K562 (cell line): ENCODE data around the gene CELF6. TPM values are rescaled to one million over a fixed set of nuclear protein-coding genes. Genes with fewer than 3 reads are reported as not detected.

Experiments
- BHLHE40 ChIP-seq: IDR thresholded peaks from 2 replicates; pipeline ENCODE4 v1.6.1; 2011; ENCODE audit warnings: low read length, improper control_type of control experiment
- GTF2A2 ChIP-seq: IDR thresholded peaks from 2 replicates; pipeline ENCODE4 v1.6.1; 2016; ENCODE audit warnings: mild to moderate bottlenecking, missing genetic modification characterization, missing compliant biosample characterization
- KDM2B ChIP-seq: fragments of 250-450 bp; sonication (Bioruptor Pico); IDR thresholded peaks from 2 replicates; pipeline ENCODE4 v1.8.0; 2021; ENCODE audit warnings: mild to moderate bottlenecking, moderate library complexity
- LCOR ChIP-seq: sonication (generic); formaldehyde crosslinking; IDR thresholded peaks from 2 replicates; pipeline ENCODE4 v1.8.0; 2022; ENCODE audit warnings: mild to moderate bottlenecking, missing genetic modification reagents
- MBD2 ChIP-seq: sonication (generic); IDR thresholded peaks from 2 replicates; pipeline ENCODE4 v1.6.1; 2016; ENCODE audit warnings: low read depth, borderline replicate concordance
- MCM3 ChIP-seq: fragments of 450-650 bp; IDR thresholded peaks from 2 replicates; pipeline ENCODE4 v1.6.1; 2016
- NCOA2 ChIP-seq, 2 experiments: fragments of 450-650 bp; IDR thresholded peaks; 2 replicates each; pipeline ENCODE4 v1.6.1; 2018; ENCODE audit warnings: mild to moderate bottlenecking in 2 of 2, moderate library complexity in 1 of 2; ENCODE audit not compliant: partially characterized antibody in 2 of 2
- NFYB ChIP-seq: IDR thresholded peaks from 2 replicates; pipeline ENCODE4 v1.6.1; 2011; ENCODE audit warnings: mild to moderate bottlenecking, moderate library complexity; ENCODE audit not compliant: insufficient read length; ENCODE audit errors: extremely low read depth
- PHB ChIP-seq: fragments of 250-450 bp; sonication (Bioruptor Pico); IDR thresholded peaks from 2 replicates; pipeline ENCODE4 v1.5.0; 2021
- POLR2H ChIP-seq: IDR thresholded peaks from 2 replicates; pipeline ENCODE4 v1.6.1; 2016; ENCODE audit warnings: missing genetic modification characterization, low read depth, mild to moderate bottlenecking, control low read depth, missing compliant biosample characterization, moderate library complexity
- RBM25 ChIP-seq: fragments of 200-400 bp; formaldehyde crosslinking; IDR thresholded peaks from 2 replicates; pipeline ENCODE4 v1.6.1; 2018; ENCODE audit warnings: low read length, low read depth, moderate library complexity; ENCODE audit not compliant: severe bottlenecking
- SAFB2 ChIP-seq: fragments of 200-400 bp; formaldehyde crosslinking; IDR thresholded peaks from 2 replicates; pipeline ENCODE4 v1.6.1; 2018; ENCODE audit warnings: borderline replicate concordance, low read length, low read depth, moderate library complexity; ENCODE audit not compliant: severe bottlenecking
- SMC3 ChIP-seq: conservative IDR thresholded peaks from 2 replicates; pipeline ENCODE4 v1.6.1; 2011; ENCODE audit warnings: low read depth, low read length, improper control_type of control experiment; ENCODE audit not compliant: insufficient read depth
- TAF1 ChIP-seq: IDR thresholded peaks from 2 replicates; pipeline ENCODE4 v1.6.1; 2011; ENCODE audit warnings: mild to moderate bottlenecking, low read length, moderate library complexity; ENCODE audit not compliant: insufficient read depth, control insufficient read depth, severe bottlenecking; ENCODE audit errors: extremely low read depth
- ZBTB1 ChIP-seq: sonication (generic); formaldehyde crosslinking; IDR thresholded peaks from 2 replicates; pipeline ENCODE4 v1.8.1; 2023; ENCODE audit warnings: missing genetic modification reagents, low read depth, mild to moderate bottlenecking, borderline replicate concordance
- ZC3H4 ChIP-seq: sonication (generic); formaldehyde crosslinking; IDR thresholded peaks from 2 replicates; pipeline ENCODE4 v1.9.0; 2021; ENCODE audit warnings: missing genetic modification reagents, borderline replicate concordance
- ZFP36 ChIP-seq: fragments of 150-350 bp; IDR thresholded peaks from 2 replicates; pipeline ENCODE4 v1.6.1; 2018; ENCODE audit warnings: low read length, low read depth; ENCODE audit not compliant: partially characterized antibody
- ZFPM2 ChIP-seq: fragments of 250-450 bp; sonication (Bioruptor Pico); IDR thresholded peaks from 2 replicates; pipeline ENCODE4 v1.5.1; 2022; ENCODE audit warnings: mild to moderate bottlenecking
- ZNF3 ChIP-seq: fragments of 250-450 bp; sonication (Bioruptor Pico); IDR thresholded peaks from 2 replicates; pipeline ENCODE4 v1.5.0; 2021; ENCODE audit warnings: mild to moderate bottlenecking, moderate library complexity
- ZNF384 ChIP-seq: IDR thresholded peaks from 2 replicates; pipeline ENCODE4 v1.6.1; 2012; ENCODE audit warnings: low read depth, low read length, improper control_type of control experiment
- polyA plus RNA-seq, 8 experiments: library from polyadenylated mRNA; depleted of rRNA in 4 of 8; stranded (reverse) in 5 of 8; unstranded in 3 of 8; fragments of >200 nt; fragmentation: Nextera tagmentation in 2 of 8; fragmentation: Illumina TruSeq in 1 of 8; extraction: Ambion mirVana in 2 of 8; extraction: Trizol in 1 of 8; gene quantifications; 2 replicates each; pipeline versions ENCODE4 v1.2.1 to v1.2.3, GENCODE V29; 2011 to 2014; ENCODE audit warnings: inconsistent platforms in 1 of 8, missing spikeins in 1 of 8
- total RNA-seq, 7 experiments: library from RNA; depleted of rRNA in 6 of 7; stranded (reverse); fragments of >200 nt in 6 of 7; fragmentation: Illumina TruSeq in 2 of 7; extraction: Trizol in 2 of 7; gene quantifications; 2 replicates each; pipeline versions ENCODE4 v1.2.1 to v1.2.3, GENCODE V29; 2011 to 2021; ENCODE audit warnings: low replicate concordance in 1 of 7
- TF ChIP-seq, protein P1 (sequence below): fragments of 250-450 bp; sonication (Bioruptor Pico); IDR thresholded peaks from 2 replicates; pipeline ENCODE4 v1.8.0; 2022; ENCODE audit warnings: inconsistent platforms, mild to moderate bottlenecking, moderate library complexity, borderline replicate concordance
- TF ChIP-seq, protein P2 (sequence below): fragments of 250-450 bp; sonication (Bioruptor Pico); IDR thresholded peaks from 2 replicates; pipeline ENCODE4 v1.5.0; 2022; ENCODE audit warnings: mild to moderate bottlenecking

Gene CELF6
- total and polyA plus RNA-seq, 9 of the 15 experiments (the other 6 are each of a cell fraction or from before 2014, with no cell fraction given): 0.01 to 0.11 TPM; not detected in 7

DNA sequence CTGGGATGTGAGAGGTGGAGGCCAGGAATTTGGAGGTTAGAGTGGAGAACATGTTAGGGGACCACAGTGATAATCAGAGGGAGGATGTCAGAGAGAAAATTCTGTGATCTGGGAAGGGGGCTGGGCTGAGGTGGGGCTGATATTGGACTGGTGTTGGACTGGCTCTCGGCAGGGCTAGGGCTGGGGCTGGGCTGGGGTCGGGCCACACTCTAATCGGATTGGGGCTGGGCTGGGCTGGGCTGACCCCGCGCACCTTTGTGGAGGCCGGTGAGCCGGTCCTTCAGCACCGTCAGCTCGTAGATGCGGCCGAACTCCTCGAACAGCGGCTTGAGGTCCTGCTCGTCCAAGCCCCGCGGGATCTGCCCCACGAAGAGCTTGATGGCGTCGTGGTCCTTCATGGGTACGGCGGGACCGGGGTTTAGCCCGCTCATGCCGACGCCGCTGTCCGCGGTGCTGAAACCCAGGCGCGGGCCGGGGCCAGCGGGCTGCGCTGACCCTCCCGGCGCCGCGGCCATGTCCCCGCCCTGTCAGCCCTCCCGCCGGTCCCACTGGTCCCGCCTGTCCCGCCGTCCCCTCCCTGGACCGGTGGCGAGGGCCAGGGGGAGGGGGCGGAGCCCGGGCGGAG is 485 bp downstream of the CELF6 start (continued):
- TF ChIP-seq, protein P1, sequence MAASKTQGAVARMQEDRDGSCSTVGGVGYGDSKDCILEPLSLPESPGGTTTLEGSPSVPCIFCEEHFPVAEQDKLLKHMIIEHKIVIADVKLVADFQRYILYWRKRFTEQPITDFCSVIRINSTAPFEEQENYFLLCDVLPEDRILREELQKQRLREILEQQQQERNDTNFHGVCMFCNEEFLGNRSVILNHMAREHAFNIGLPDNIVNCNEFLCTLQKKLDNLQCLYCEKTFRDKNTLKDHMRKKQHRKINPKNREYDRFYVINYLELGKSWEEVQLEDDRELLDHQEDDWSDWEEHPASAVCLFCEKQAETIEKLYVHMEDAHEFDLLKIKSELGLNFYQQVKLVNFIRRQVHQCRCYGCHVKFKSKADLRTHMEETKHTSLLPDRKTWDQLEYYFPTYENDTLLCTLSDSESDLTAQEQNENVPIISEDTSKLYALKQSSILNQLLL (CRISPR knock-in tag): no peak
- TF ChIP-seq SAFB2 (no peak), ZNF3 (CRISPR knock-in tag) (no peak), ZBTB1 (peak; percentile 81; the same call in 1 of the 2 replicates), MBD2 (no peak), KDM2B (CRISPR knock-in tag) (no peak), TAF1 (no peak), ZFPM2 (CRISPR knock-in tag) (no peak), NFYB (no peak), NCOA2 (IDR thresholded peaks at IDR 0.05; ENCODE audit: partially characterized antibody in 2 of 2) (no peak), ZFP36 (no peak), BHLHE40 (peak; percentile 27; the same call in 1 of the 2 replicates), SMC3 (no peak), PHB (CRISPR knock-in tag) (no peak), GTF2A2 (no peak), LCOR (CRISPR knock-in tag) (peak; percentile 83; the same call in 1 of the 2 replicates), ZC3H4 (CRISPR knock-in tag) (no peak), RBM25 (no peak), ZNF384 (no peak), MCM3 (no peak), POLR2H (tag) (no peak)
- TF ChIP-seq, protein P2, sequence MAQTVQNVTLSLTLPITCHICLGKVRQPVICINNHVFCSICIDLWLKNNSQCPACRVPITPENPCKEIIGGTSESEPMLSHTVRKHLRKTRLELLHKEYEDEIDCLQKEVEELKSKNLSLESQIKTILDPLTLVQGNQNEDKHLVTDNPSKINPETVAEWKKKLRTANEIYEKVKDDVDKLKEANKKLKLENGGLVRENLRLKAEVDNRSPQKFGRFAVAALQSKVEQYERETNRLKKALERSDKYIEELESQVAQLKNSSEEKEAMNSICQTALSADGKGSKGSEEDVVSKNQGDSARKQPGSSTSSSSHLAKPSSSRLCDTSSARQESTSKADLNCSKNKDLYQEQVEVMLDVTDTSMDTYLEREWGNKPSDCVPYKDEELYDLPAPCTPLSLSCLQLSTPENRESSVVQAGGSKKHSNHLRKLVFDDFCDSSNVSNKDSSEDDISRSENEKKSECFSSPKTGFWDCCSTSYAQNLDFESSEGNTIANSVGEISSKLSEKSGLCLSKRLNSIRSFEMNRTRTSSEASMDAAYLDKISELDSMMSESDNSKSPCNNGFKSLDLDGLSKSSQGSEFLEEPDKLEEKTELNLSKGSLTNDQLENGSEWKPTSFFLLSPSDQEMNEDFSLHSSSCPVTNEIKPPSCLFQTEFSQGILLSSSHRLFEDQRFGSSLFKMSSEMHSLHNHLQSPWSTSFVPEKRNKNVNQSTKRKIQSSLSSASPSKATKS (CRISPR knock-in tag): no peak
